BJ (cell line): ENCODE results near the gene TSPAN7. TPM values are rescaled to one million over a fixed set of nuclear protein-coding genes. Genes with fewer than 3 reads are reported as not detected.
A peak's percentile ranks its signal among the peaks of the same experiment; 100 is the strongest.

Source experiments
- CTCF ChIA-PET: fragments of 350-600 bp; formaldehyde crosslinking; extraction: SDS; loops from one replicate; lab custom pipeline; 2021; ENCODE audit warnings: antibody characterized with exemption, inconsistent platforms; lab: Yijun Ruan, JAX
- POLR2A ChIA-PET: fragments of 300-600 bp; sonication (Branson Sonifier 250); formaldehyde crosslinking; extraction: SDS; loops from one replicate; lab custom pipeline; 2021; ENCODE audit warnings: antibody characterized with exemption; lab: Charles Lee
- DNase-seq: peaks from one replicate; pipeline ENCODE4 v3.0.0-alpha.2; 2011; ENCODE audit warnings: low read depth
- H3K27me3 ChIP-seq: 2 replicates; pipeline ENCODE4 v1.6.0; 2011; ENCODE audit warnings: low read length; ENCODE audit not compliant: control insufficient read depth, insufficient read depth
- H3K36me3 ChIP-seq: 2 replicates; pipeline ENCODE4 v1.5.1; 2011; ENCODE audit warnings: low read length; ENCODE audit not compliant: control insufficient read depth, insufficient read depth
- H3K4me3 ChIP-seq: 2 replicates; pipeline ENCODE4 v1.5.1; 2011; ENCODE audit warnings: low read depth, mild to moderate bottlenecking, control low read depth, low read length
- polyA plus RNA-seq: library from polyadenylated mRNA; depleted of rRNA; stranded (reverse); fragments of >200 nt; gene quantifications from 2 replicates; pipeline ENCODE4 v1.2.3, GENCODE V29; 2011
- TF ChIP-seq, protein P1 (sequence below): IDR thresholded peaks from 2 replicates; pipeline ENCODE4 v1.5.1; 2011; ENCODE audit warnings: low read depth, mild to moderate bottlenecking, control low read depth, inconsistent platforms, low read length, moderate library complexity; ENCODE audit not compliant: insufficient read depth

TSPAN7 gene
- polyA plus RNA-seq, 1 experiment = not detected

GRCh38 chrX:38661103-38661441 is 99.7 kb downstream of the TSPAN7 start:
- POLR2A ChIA-PET = no interaction called here
- Histone ChIP-seq H3K4me3 (no peak overlapping the region), H3K27me3 (no peaks in the 10 kb centered on the region), H3K36me3 (no peaks in the 10 kb centered on the region)
- CTCF ChIA-PET = no interaction called here
- TF ChIP-seq, protein P1, sequence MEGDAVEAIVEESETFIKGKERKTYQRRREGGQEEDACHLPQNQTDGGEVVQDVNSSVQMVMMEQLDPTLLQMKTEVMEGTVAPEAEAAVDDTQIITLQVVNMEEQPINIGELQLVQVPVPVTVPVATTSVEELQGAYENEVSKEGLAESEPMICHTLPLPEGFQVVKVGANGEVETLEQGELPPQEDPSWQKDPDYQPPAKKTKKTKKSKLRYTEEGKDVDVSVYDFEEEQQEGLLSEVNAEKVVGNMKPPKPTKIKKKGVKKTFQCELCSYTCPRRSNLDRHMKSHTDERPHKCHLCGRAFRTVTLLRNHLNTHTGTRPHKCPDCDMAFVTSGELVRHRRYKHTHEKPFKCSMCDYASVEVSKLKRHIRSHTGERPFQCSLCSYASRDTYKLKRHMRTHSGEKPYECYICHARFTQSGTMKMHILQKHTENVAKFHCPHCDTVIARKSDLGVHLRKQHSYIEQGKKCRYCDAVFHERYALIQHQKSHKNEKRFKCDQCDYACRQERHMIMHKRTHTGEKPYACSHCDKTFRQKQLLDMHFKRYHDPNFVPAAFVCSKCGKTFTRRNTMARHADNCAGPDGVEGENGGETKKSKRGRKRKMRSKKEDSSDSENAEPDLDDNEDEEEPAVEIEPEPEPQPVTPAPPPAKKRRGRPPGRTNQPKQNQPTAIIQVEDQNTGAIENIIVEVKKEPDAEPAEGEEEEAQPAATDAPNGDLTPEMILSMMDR = no peak
- no peak for DNase-seq

DNA sequence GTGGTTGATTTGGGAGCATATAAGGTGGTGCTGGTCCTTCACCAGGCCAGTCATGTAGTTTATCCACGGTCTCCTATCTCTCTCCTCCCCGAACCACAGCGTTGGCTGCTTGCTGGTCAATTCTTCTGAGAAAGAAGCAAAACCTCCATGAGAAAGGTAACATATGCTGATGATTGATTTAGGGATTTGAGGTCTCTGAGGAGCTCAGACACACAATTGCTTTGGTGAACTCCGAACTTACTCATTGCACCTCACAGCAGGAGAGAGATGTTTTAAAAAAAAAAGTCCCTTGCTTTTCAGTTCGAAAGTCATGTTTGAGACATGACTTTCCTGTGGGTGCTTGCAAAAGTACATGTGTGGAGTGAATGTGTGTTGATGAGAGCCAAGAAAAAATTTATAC is 100.2 kb downstream of the TSPAN7 start:
- ChIA-PET CTCF (no interaction called here), POLR2A (no interaction called here)
- TF ChIP-seq, protein P1 = no peak
- Histone ChIP-seq H3K36me3 (no peaks in the 10 kb centered on the region), H3K4me3 (no peak overlapping the region), H3K27me3 (no peaks in the 10 kb centered on the region)
- DNase-seq = no peak

GRCh38 chrX:38662640-38663039 is 101.3 kb downstream of the TSPAN7 start:
- CTCF ChIA-PET = no interaction called here
- POLR2A ChIA-PET = no interaction called here
- no peaks in the 10 kb centered on the region for H3K27me3 ChIP-seq
- DNase-seq = no peak
- TF ChIP-seq, protein P1 = no peak
- no peaks in the 10 kb centered on the region for H3K36me3 ChIP-seq
- H3K4me3 ChIP-seq = no peak overlapping the region

- Histone ChIP-seq H3K4me3 (no peak overlapping the region), H3K27me3 (no peaks in the 10 kb centered on the region), H3K36me3 (no peaks in the 10 kb centered on the region)
- TF ChIP-seq, protein P1 = peak; percentile 42
- no peak for DNase-seq
- CTCF ChIA-PET = no interaction called here
- POLR2A ChIA-PET = no interaction called here
Measured at GRCh38 chrX:38664285-38664684, 102.9 kb downstream of the TSPAN7 start.

DNA sequence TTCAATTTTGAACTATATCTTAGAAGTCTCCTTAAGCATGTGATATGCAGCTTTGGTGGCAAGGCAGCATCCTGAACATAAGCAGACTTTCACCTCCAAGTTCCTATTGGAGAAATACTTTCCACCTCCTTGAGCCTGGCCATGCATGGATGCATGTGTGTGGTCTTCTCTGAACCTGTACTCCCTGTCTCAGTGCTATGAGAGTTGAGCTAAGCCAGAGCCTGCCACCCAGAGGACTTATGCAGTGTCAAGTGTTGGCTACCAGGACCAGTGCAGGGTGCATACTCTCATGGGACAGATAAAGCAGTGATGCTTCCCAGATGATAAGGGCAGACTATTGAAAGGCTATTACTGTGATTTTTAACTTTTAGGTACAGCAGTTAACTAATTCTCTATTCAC is 105.6 kb downstream of the TSPAN7 start:
- TF ChIP-seq, protein P1 = no peak
- DNase-seq = no peak
- ChIA-PET CTCF (no interaction called here), POLR2A (no interaction called here)
- Histone ChIP-seq H3K27me3 (no peaks in the 10 kb centered on the region), H3K36me3 (no peaks in the 10 kb centered on the region), H3K4me3 (no peak overlapping the region)
